GM18861 (cell line): Measurements from ENCODE around the gene NUP43.
A peak's percentile ranks its signal among the peaks of the same experiment; 100 is the strongest.
"Not testable (repeated sequence)": the region's sequence is repeated elsewhere in the genome, so short reads cannot be mapped to it uniquely, and the experiment has no call there.

ENCODE experiments used
- ATAC-seq: cut with Tn5 transposase; IDR thresholded peaks from one replicate; pipeline ENCODE4 v1.9.1; 2021; ENCODE audit not compliant: unreplicated experiment

Gene NUP43

GRCh38 chr6:149749082-149749593 lies 2.8 kb upstream of the NUP43 start:
- not testable (repeated sequence) for ATAC-seq

- not testable (repeated sequence) for ATAC-seq
Measured at GRCh38 chr6:149745252-149745651, 1.1 kb downstream of the NUP43 start.

GRCh38 chr6:149734915-149735314 lies 11.4 kb downstream of the NUP43 start:
- no peak for ATAC-seq

- ATAC-seq: no peak
Measured at GRCh38 chr6:149733089-149733720, 13.1 kb downstream of the NUP43 start.

GRCh38 chr6:149729824-149730223 lies 16.5 kb downstream of the NUP43 start:
- no peak for ATAC-seq

- ATAC-seq: no peak
Measured at GRCh38 chr6:149728499-149729234, 17.7 kb downstream of the NUP43 start.

GRCh38 chr6:149727793-149728498 lies 18.4 kb downstream of the NUP43 start:
- no peak for ATAC-seq

- ATAC-seq: no peak
Measured at GRCh38 chr6:149725785-149726184, 20.5 kb downstream of the NUP43 start.

GRCh38 chr6:149723771-149724417 lies 22.4 kb downstream of the NUP43 start:
- ATAC-seq: no peak

GRCh38 chr6:149723262-149723661 lies 23.1 kb downstream of the NUP43 start:
- ATAC-seq: no peak

- no peak for ATAC-seq
Measured at GRCh38 chr6:149719531-149719930, 26.8 kb downstream of the NUP43 start.

- ATAC-seq: peak; percentile 70
Measured at GRCh38 chr6:149717588-149718458, 28.5 kb downstream of the NUP43 start, which contains the start of gene LATS1. TSS of gene LATS1 (minus strand) at chr6:149718101. CDS start at chr6:149702126, 15,975 bp downstream.

GRCh38 chr6:149717255-149717587 lies 29.1 kb downstream of the NUP43 start:
- ATAC-seq: no peak

GRCh38 chr6:149716181-149716963 lies 30.0 kb downstream of the NUP43 start:
- no peak for ATAC-seq

- ATAC-seq: no peak
Measured at GRCh38 chr6:149714442-149714841, 31.9 kb downstream of the NUP43 start.

GRCh38 chr6:149711711-149712110 lies 34.6 kb downstream of the NUP43 start:
- ATAC-seq: no peak

GRCh38 chr6:149701714-149702113 lies 44.6 kb downstream of the NUP43 start:
- ATAC-seq: no peak

GRCh38 chr6:149699150-149699549 lies 47.2 kb downstream of the NUP43 start:
- no peak for ATAC-seq

GRCh38 chr6:149698175-149698574 lies 48.2 kb downstream of the NUP43 start:
- no peak for ATAC-seq

GRCh38 chr6:149696901-149697300 lies 49.4 kb downstream of the NUP43 start:
- no peak for ATAC-seq
